HG03139 (cell line): ENCODE data around the gene GTF2IRD1.
"Not testable (repeated sequence)": the region's sequence is repeated elsewhere in the genome, so short reads cannot be mapped to it uniquely, and the experiment has no call there.

Source experiments
- ATAC-seq: cut with Tn5 transposase; IDR thresholded peaks from one replicate; pipeline ENCODE4 v1.9.1; 2021; ENCODE audit not compliant: unreplicated experiment

The GTF2IRD1 gene

GRCh38 chr7:74485611-74486010 is 31.9 kb downstream of the GTF2IRD1 start:
- ATAC-seq: no peak

GRCh38 chr7:74488518-74489030 is 34.9 kb downstream of the GTF2IRD1 start:
- ATAC-seq: not testable (repeated sequence)

- no peak for ATAC-seq
Measured at GRCh38 chr7:74489997-74490945, 36.6 kb downstream of the GTF2IRD1 start.

- ATAC-seq: not testable (repeated sequence)
Measured at GRCh38 chr7:74491490-74491889, 37.8 kb downstream of the GTF2IRD1 start.

GRCh38 chr7:74493295-74493694 is 39.6 kb downstream of the GTF2IRD1 start:
- ATAC-seq: no peak

GRCh38 chr7:74494076-74494548 is 40.4 kb downstream of the GTF2IRD1 start:
- no peak for ATAC-seq

- ATAC-seq: no peak
Measured at GRCh38 chr7:74495112-74496086, 41.7 kb downstream of the GTF2IRD1 start.

- ATAC-seq: no peak
Measured at GRCh38 chr7:74496272-74496671, 42.6 kb downstream of the GTF2IRD1 start.

- not testable (repeated sequence) for ATAC-seq
Measured at GRCh38 chr7:74496773-74497172, 43.1 kb downstream of the GTF2IRD1 start.

GRCh38 chr7:74498354-74498753 is 44.6 kb downstream of the GTF2IRD1 start:
- ATAC-seq: no peak

GRCh38 chr7:74498996-74499834 is 45.5 kb downstream of the GTF2IRD1 start:
- ATAC-seq: no peak

GRCh38 chr7:74499835-74500388 is 46.2 kb downstream of the GTF2IRD1 start:
- ATAC-seq: no peak

GRCh38 chr7:74501298-74501697 is 47.6 kb downstream of the GTF2IRD1 start:
- ATAC-seq: no peak

GRCh38 chr7:74502216-74502891 is 48.6 kb downstream of the GTF2IRD1 start:
- no peak for ATAC-seq

- ATAC-seq: no peak
Measured at GRCh38 chr7:74503061-74503460, 49.4 kb downstream of the GTF2IRD1 start.

GRCh38 chr7:74503943-74504342 is 50.2 kb downstream of the GTF2IRD1 start:
- no peak for ATAC-seq

GRCh38 chr7:74505471-74506324 is 52.0 kb downstream of the GTF2IRD1 start:
- no peak for ATAC-seq

GRCh38 chr7:74506325-74506724 is 52.6 kb downstream of the GTF2IRD1 start:
- no peak for ATAC-seq
